OCI-LY7 (cell line): ENCODE data around the gene COL5A1.

Experiments used
- CTCF ChIP-seq: fragments of 200-600 bp; sonication (generic); conservative IDR thresholded peaks from 2 replicates; pipeline ENCODE4 v1.5.1; 2014; ENCODE audit warnings: mild to moderate bottlenecking, antibody characterized with exemption, low read length, moderate library complexity, mixed read lengths
- EZH2phosphoT487 ChIP-seq: fragments of 200-600 bp; sonication (generic); IDR thresholded peaks from 2 replicates; pipeline ENCODE4 v1.6.1; 2018; ENCODE audit warnings: low read depth, borderline replicate concordance, mild to moderate bottlenecking, mixed run types, antibody characterized with exemption, low read length, moderate library complexity, mixed read lengths

DNA sequence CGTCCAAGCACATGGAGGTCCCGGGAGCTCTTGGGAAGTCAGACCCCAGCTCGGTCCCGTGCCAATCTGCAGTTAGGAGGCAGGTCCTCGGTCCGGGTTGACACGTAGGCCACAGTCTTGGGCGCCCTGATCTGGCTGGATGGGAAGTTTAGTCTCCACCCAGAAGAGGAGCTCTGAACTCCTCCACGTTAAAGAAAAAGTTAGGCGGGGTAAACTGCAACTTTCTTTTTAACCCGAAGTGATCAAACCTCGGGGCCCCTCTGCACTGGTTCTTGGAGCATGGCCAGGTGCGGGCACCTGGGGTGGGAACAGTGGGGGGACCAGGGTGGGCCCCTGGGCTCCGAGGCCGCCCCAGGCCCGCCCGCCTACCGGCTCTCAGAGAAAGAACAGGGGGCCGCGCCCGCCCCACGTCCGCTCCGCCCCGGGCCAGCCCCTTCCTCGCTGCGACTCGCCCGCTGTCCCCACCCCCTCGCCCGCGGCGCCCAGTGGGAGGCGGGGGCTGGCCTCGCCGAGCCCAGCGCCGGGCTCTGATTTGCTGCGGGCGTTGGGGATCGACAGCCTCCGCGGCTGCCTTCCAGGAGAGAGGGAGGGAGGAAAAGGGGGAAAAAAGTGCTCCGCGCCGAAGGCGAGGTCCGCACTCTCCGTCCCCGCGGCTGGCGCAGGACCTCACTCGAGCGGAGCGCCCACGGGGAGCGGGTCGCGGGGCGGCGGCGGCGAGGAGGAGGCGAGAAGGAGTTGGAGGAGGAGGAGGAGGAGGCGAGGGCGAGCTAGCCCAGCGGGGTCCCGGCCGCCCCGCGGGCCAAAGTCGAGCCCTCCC lies at the start of gene COL5A1:
- TF ChIP-seq CTCF (no peak), EZH2phosphoT487 (no peak)
